NCI-H226 (cell line): ENCODE results near the gene HOXB4.
"Not testable (repeated sequence)": the region's sequence is repeated elsewhere in the genome, so short reads cannot be mapped to it uniquely, and the experiment has no call there.

Experiments
- DNase-seq: peaks from one replicate; pipeline ENCODE4 v3.0.0-alpha.2; 2015

The HOXB4 gene

DNA sequence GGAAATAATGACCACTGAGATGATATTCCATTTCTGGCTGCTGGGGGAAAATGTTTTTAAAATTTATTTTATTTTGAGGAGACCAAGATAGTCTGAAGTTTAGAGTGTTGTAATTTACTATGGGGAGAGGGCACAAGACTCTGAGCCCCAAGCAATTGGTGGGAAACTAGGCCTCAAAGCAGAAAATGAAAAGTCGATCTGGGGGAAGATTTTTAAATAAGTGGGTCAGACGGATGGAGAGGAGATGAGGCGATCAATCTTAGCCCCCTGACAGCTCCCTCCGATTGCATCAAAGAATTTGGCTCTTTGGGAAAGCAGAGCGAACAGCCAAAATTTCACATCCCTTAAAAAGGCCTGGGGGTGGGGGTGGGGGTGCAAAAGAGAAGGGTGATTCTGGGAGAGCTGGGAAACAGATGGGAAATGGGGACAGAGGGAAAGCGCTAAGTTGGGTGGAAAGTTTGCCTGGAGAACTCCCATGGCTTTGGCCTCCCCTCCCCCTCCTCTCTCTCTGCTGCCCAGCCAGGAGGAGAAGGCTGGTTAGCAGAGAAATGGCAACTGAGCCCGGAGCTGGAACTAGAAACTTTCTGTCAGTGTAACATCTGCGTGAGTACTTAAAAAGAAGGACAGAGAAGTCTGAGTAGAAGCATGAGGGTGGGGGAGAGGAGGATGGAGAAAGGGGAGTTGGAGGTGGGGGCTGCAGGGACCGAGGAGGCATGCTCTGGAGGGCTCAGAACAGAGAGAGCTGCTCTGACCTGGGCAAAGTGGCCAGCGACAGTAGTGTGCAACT, 31.8 kb downstream of the HOXB4 start:
- DNase-seq: no peak

DNA sequence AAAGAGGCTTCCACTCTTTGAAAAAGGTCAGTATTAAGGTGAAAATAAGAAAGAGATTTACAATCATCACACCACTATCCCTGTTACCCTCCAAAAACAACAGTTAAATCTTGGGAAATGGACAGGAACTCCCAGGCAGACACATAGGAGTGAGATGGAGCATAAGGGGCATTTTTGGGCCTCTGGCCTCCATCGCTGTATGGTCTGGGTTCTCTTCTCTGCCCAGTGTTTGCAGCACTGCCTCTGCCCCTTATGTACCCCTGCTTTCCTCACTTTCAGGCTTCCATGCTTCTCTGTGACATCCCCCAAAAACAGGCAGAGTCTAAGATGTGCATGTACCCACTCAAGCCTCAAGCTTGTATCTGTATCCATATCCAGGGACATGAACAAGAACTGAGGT, 32.6 kb downstream of the HOXB4 start:
- DNase-seq: no peak

- no peak for DNase-seq
These were observed 33.2 kb downstream of the HOXB4 start, which contains the start of gene HOXB2 for GRCh38 chr17:48545022-48545375. TSS of gene HOXB2 (minus strand) at chr17:48545109. CDS start at chr17:48544911, 198 bp downstream.

- peak; percentile 72 for DNase-seq
These were observed 33.7 kb downstream of the HOXB4 start for GRCh38 chr17:48544349-48545021.

GRCh38 chr17:48543854-48544348, 34.2 kb downstream of the HOXB4 start:
- no peak for DNase-seq

- peak; percentile 26 for DNase-seq
These were observed 34.9 kb downstream of the HOXB4 start for GRCh38 chr17:48543107-48543853.

DNA sequence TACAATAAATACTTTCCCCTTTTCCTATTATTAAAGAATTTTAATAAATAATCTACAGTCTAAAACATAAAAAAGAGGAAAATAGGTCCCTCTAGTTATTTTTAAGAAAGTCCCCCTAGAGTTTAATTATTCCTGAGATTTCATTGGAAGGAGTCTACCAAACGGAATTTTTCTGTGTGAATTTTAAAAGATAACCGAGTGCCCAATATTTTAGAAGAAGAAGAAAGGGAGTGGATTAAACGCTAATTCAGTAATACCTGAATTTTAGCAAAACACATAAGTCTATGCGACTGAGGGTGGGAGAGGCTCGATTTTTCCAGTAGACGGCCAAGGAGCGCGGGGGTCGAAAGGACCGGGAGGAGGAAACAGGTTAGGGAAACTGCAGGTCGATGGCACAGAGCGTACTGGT, 35.4 kb downstream of the HOXB4 start:
- no peak for DNase-seq

DNA sequence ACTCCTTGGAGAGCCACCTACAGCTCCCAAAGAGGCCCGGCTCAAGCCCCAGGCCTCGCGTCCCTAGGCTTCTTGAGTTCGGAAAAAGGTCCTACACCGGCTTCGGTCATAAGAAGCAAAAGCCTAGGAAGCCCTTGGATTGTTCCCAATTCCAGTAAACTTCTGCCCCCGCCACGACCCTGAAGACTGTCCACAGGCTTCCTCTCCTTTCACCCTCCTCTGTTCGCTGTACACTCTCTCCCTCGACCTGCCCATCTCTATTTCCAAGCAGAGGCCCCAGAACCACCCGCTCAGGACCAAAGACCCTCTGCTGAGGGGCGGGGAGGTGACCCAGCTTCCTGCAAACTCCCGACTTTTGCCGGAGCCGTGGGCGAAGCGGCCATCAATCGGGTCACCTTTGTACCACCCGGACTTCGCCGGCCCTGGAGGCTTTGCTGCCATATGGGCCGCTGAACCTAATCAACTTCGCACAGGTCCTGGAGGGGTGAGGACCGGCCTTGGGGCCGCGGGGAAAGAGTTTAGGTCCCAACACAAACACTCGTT, 36.0 kb downstream of the HOXB4 start:
- no peak for DNase-seq

- DNase-seq: peak; percentile 53
These were observed 36.5 kb downstream of the HOXB4 start for GRCh38 chr17:48541577-48542113.

DNA sequence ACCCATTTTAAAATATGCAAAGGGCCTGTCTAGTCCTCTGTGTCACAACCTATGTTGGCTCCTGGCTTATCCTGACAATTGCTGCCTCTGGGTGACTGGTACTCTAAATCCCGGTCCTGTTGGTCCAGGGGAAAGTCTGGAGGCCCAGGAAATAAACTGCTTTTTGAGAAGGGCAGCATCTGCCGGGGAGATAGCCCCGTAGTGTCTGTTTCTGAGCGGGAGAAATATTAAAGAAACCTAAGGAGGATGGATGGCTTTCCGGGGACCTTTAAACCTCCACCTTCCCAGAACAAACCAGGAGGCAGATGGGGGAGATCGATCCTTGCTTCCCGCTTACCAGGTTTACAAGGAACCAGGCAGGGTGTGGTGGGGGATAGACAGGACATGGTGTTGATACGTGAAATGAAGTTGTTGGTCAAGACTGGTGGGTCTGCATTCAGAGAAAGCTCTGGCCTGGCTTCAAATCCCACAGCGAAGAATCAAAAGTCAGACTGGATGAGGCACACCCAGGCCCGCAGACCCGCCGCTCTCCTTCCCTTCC, 37.0 kb downstream of the HOXB4 start:
- no peak for DNase-seq

GRCh38 chr17:48540213-48540612, 37.9 kb downstream of the HOXB4 start:
- DNase-seq: no peak

GRCh38 chr17:48539177-48539576, 39.0 kb downstream of the HOXB4 start:
- DNase-seq: peak; percentile 71

GRCh38 chr17:48537316-48537715, 40.8 kb downstream of the HOXB4 start:
- DNase-seq: no peak

DNA sequence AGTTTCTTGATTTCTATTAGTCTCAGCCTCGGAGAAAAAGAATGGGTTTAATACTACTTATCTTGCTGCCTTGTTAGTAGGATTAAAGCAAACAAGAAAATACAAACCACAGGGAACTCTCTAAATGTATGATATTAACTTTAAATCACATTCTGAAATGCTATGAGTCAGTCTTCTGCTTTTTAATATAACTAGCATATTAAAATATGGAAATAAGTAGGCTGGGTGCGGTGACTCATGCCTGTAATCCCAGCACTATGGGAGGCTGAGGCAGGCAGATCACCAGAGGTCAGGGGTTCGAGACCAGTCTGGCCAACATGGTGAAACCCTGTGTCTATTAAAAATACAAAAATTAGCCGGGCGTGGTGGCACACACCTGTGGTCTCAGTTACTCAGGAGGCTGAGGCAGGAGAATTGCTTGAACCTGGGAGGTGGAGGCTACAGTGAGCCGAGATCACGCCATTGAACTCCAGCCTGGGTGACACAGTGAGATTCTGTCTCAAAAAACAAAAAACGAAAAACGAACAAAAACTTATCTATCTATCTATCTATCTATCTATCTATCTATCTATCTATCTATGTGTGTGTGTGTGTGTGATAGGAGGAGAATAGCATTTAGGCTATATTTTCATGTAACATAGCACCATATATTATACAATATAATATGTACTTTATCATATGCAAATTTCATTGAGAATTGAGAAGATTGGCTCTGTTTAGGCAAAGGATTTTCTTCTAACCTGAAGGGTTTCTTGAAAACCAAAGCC, 42.2 kb downstream of the HOXB4 start:
- not testable (repeated sequence) for DNase-seq

DNA sequence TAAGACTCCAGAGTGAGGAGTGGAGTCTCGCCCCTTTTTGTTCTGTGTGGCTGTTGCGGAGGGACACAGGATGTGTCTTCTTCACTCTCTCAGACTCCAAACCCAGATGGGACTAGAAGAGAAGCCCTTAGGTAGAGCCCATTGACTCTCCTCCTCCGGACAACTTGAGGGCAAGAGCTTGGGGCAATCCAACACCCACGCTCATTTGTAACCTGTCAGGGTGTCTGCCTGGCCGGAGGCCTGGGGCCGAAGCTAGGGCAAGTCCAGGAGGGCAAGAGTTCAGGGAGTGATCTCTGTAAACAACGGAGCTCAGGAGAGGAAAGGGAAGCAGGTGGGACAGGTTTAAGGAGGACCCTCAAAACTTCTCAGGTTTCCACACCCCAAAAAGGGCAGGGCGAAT, 45.9 kb downstream of the HOXB4 start:
- peak; percentile 2 for DNase-seq

- no peak for DNase-seq
These were observed 47.3 kb downstream of the HOXB4 start, which contains the start of gene HOXB1 for GRCh38 chr17:48530887-48531272. TSS of gene HOXB1 (minus strand) at chr17:48531011. CDS start at chr17:48530904, 107 bp downstream.

- no peak for DNase-seq
These were observed 47.8 kb downstream of the HOXB4 start for GRCh38 chr17:48530208-48530886.

DNA sequence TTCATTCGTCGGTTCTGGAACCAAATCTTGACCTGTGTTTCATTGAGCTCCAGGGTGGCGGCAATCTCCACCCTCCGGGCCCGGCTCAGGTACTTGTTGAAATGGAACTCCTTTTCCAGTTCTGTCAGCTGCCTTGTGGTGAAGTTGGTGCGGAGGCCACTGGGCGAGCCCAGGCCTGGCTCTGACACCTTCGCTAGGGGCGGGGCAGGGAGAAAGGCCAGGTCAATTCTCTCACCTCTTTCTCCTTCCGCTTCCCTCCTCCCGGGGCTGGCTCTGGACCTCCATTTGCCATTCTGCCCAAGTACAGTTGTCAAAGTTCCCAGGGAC, 48.5 kb downstream of the HOXB4 start:
- no peak for DNase-seq

DNA sequence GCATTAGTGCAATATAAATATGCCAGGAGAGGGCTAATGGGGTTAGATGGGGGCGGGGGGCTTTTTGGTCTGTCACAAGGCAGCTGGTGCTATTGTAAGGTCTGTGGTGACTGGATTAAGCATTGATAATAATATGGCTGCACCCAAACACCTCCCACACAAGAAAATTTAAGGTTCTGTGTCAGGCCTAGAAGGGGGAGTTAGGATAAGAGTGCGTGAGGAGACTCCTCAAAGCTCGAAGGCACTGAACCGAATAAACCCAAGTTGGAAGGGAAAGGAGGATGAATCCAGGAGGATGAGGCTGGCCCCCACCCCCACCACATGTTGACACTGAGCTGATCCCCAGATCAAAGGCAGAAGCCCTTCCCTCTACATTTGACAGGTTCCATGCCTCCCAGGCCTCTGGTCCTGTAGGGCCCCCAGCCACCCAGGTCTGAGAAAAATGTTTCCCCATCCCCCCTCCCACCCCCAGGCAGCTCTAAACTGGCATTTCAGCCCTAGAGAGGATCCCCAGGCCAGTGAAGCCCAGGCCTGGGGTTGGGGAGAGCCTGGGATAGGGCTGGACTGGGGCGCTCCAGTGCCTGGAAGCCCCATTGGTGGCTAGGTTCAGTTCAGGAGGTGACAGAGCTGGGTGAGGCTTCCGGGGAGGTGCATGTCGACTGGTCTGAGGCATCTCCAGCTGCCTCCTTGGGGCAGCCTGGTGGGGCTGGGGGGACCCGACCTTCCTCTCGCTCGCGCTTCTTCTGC, 49.0 kb downstream of the HOXB4 start:
- DNase-seq: peak; percentile 0

DNA sequence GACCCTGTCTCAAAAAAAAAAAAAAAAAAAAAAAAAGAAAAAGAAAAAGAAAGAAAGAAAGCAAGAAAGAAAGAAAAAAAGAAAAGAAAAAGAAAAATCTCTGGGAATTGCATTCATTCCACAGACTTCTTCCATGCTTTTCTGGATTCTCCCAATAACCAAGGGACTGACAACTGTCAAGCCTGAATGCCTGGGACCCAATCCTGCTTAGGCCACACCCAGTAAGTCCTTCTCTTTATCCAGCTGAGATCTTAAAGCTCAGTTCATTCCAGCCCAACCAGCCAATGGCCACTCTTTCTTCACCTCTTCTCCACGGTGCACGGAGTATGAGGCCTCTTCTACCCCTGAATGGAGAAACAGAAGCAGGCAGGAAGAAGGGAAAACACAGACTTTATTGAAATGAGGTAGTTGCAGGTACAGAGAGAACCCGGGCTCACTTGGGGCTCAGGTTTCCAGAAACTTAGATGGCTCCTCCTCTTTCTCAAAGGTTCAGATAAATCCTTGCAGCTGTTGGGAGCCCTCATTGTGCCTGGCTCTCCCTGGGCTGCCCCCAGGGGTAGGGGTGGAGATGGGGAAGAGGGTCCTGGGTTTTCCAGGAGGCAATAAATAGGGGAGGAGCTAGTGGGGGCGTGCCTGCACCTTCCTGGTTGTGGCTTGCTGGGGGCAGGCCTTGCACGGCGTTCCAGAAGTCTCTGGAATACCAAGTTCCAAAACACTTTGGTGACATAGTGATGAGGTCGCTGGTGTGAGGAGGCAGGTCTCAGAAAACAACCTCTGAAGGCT, 49.8 kb downstream of the HOXB4 start:
- DNase-seq: peak; percentile 0
